ENCODE data around the gene PADI2.

The PADI2 gene

DNA sequence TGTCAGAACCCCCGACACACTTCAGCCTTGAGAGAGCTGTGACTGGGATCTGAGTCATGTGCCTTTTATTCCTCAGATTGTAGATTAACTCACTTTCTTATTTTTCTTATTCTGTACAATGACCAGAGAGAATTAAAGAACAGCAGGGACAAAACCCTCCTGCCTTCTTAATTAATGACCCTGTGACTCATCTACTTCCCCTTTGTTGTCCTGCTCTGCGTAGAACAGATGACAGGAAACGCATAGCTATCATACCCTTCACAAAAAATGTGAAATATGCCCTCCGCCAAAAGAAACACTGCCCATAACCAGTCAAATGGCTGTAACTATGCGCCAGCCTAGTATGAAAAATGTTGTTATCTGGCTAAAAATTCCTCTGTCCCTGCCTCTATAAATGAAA is 9.1 kb upstream of the PADI2 start:
- H3K27ac ChIP-seq (replicated peaks; ENCODE audit: low read length) = no peak overlapping the region

DNA sequence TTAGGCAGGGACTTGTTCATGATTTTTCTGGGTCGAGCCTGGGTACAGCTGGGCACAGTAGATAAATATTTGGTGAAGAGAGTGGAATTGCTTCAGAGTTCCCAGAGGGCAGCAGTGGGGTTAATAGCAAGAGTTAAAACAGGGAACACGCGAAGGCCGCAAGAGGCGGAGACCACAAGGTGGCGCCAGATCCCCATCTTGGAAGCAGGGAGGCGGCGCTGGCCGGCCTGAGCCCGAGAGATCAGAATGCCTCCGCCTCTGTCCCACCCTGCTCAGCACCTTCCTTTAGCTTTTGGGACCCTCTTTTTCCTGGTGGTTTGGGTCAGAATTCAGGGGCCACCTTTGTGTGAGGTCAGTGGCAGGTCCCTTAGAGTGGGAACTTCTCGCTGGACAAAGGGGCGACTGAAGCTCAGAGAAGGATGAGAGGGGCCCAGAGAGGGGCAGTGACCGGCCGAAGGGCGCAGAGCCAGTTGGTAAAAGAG is 6.5 kb upstream of the PADI2 start:
- H2BK15ac ChIP-seq (ENCODE audit: low read length) = no peak overlapping the region
- DNase-seq (ENCODE audit: low spot score) = peak; percentile 87
- H3K4me1 ChIP-seq (ENCODE audit: control insufficient read depth in 2 of 2, insufficient read depth in 1 of 2, low read depth in 1 of 2, low read length in 2 of 2) = peaks cover 1 to 6% of the 10 kb centered on the region in 2 donors
- H4K8ac ChIP-seq (ENCODE audit: low read depth, low read length) = no peak overlapping the region
- H3K79me1 ChIP-seq (ENCODE audit: low read depth, low read length) = no peaks in the 10 kb centered on the region
- no peak overlapping the region for H4K91ac ChIP-seq (ENCODE audit: low read depth, low read length, poor library complexity)
- no peak overlapping the region for H2BK12ac ChIP-seq (ENCODE audit: low read length)
- no peak overlapping the region for H3K18ac ChIP-seq (ENCODE audit: low read length)
- no peak overlapping the region for H3K23ac ChIP-seq (ENCODE audit: low read depth, low read length, poor library complexity)
- H2BK5ac ChIP-seq (ENCODE audit: low read length) = no peak overlapping the region
- H2AK5ac ChIP-seq (ENCODE audit: low read depth, low read length) = no peak overlapping the region
- H3K14ac ChIP-seq (ENCODE audit: low read length) = no peak overlapping the region
- peak overlapping the region; percentile 60 for H2AFZ ChIP-seq (ENCODE audit: low read length)
- H3K9me3 ChIP-seq (replicated peaks in 1 of 2; ENCODE audit: control insufficient read depth in 2 of 2, insufficient read depth in 1 of 2, low read depth in 1 of 2, low read length in 2 of 2) = no peaks in the 10 kb centered on the region
- no peak overlapping the region for H2BK120ac ChIP-seq (ENCODE audit: low read depth, low read length)
- no peak overlapping the region for H3K4me2 ChIP-seq (ENCODE audit: insufficient read depth, low read length, poor library complexity, severe bottlenecking)
- no peaks in the 10 kb centered on the region for H3K36me3 ChIP-seq (replicated peaks in 1 of 2; ENCODE audit: control insufficient read depth in 2 of 2, insufficient read depth in 2 of 2, low read length in 2 of 2)
- peaks cover 0 to 24% (median 0%) of the 10 kb centered on the region in 3 experiments for H3K27me3 ChIP-seq (ENCODE audit: control insufficient read depth in 3 of 3, insufficient read depth in 3 of 3, low read depth in 1 of 3, low read length in 3 of 3)
- H3K9ac ChIP-seq (ENCODE audit: low read depth, low read length, poor library complexity) = no peak overlapping the region
- H3K4ac ChIP-seq (ENCODE audit: low read length) = no peak overlapping the region
- no peak overlapping the region for H3K4me3 ChIP-seq (ENCODE audit: low read length in 2 of 2)
- no CpG with 5 or more reads among the region's 16 CpGs for WGBS, 2 donors (ENCODE audit: extremely low coverage in 2 of 2, insufficient read length in 2 of 2, insufficient replicate concordance in 1 of 2)
- H3K27ac ChIP-seq (replicated peaks; ENCODE audit: low read length) = no peak overlapping the region

More for the DNA sequence above, 9.1 kb upstream of the PADI2 start:
- Histone ChIP-seq H3K18ac (ENCODE audit: low read length) (no peak overlapping the region), H3K14ac (ENCODE audit: low read length) (no peak overlapping the region), H3K9me3 (replicated peaks in 1 of 2; ENCODE audit: control insufficient read depth in 2 of 2, insufficient read depth in 1 of 2, low read depth in 1 of 2, low read length in 2 of 2) (no peaks in the 10 kb centered on the region), H3K4me2 (ENCODE audit: insufficient read depth, low read length, poor library complexity, severe bottlenecking) (no peak overlapping the region), H2AFZ (ENCODE audit: low read length) (peak overlapping the region; percentile 19), H3K23ac (ENCODE audit: low read depth, low read length, poor library complexity) (no peak overlapping the region), H3K4me3 (ENCODE audit: low read length in 2 of 2) (no peak overlapping the region), H2AK5ac (ENCODE audit: low read depth, low read length) (no peak overlapping the region), H2BK12ac (ENCODE audit: low read length) (no peak overlapping the region), H3K36me3 (replicated peaks in 1 of 2; ENCODE audit: control insufficient read depth in 2 of 2, insufficient read depth in 2 of 2, low read length in 2 of 2) (no peaks in the 10 kb centered on the region), H3K4me1 (ENCODE audit: control insufficient read depth in 2 of 2, insufficient read depth in 1 of 2, low read depth in 1 of 2, low read length in 2 of 2) (peaks cover 1 to 6% of the 10 kb centered on the region in 2 donors), H2BK120ac (ENCODE audit: low read depth, low read length) (no peak overlapping the region), H3K27me3 (ENCODE audit: control insufficient read depth in 3 of 3, insufficient read depth in 3 of 3, low read depth in 1 of 3, low read length in 3 of 3) (no peaks in the 10 kb centered on the region), H4K91ac (ENCODE audit: low read depth, low read length, poor library complexity) (no peak overlapping the region), H3K9ac (ENCODE audit: low read depth, low read length, poor library complexity) (no peak overlapping the region), H2BK15ac (ENCODE audit: low read length) (no peak overlapping the region), H4K8ac (ENCODE audit: low read depth, low read length) (no peak overlapping the region), H2BK5ac (ENCODE audit: low read length) (no peak overlapping the region), H3K79me1 (ENCODE audit: low read depth, low read length) (no peaks in the 10 kb centered on the region), H3K4ac (ENCODE audit: low read length) (no peak overlapping the region)
- no peak for DNase-seq (ENCODE audit: low spot score)
- WGBS, 2 donors (ENCODE audit: extremely low coverage in 2 of 2, insufficient read length in 2 of 2, insufficient replicate concordance in 1 of 2) = no CpG with 5 or more reads among the region's 5 CpGs

DNA sequence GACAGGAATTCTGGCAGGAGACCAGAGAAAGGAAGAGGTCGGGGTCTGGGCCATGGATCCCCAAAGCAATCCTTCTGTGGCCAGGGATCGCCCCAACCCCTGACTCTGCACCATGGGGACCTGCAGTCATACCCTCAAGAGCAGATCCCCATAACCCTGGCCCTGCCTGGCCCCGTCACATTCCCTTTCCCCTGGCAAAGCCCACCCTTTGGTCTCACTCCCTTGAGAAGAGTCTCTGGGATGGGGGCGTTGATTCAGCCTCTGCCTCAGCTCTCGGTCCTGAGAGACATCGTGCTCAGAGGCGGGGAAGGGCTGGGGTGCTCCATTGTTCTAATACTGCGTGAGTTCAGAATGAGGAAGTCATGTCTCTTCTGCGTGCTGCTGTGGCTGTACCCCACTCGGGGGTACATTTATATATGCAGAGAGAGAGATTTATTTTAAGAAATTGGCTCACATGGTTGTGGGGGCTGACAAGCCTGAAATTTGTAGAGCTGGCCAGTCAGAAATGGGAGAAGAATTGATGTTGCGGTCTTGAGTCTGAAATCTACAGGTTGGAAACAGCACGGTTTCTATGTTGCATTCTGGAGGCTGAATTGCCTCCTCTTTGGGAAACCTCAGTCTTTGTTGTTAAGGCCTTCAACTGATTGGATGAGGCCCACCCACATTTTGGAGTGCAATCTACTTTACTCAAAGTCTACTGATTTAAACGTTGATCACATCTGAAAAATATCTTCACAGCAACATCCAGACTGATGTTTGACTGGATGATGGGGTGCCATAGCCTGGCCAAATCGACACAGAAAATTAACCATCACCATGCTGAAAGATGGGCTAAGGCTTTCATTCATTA is 4.2 kb upstream of the PADI2 start:
- no peak overlapping the region for H2BK120ac ChIP-seq (ENCODE audit: low read depth, low read length)
- DNase-seq (ENCODE audit: low spot score) = no peak
- WGBS, 2 donors (ENCODE audit: extremely low coverage in 2 of 2, insufficient read length in 2 of 2, insufficient replicate concordance in 1 of 2) = no CpG with 5 or more reads among the region's 14 CpGs
- peaks cover 3 to 45% (median 12%) of the 10 kb centered on the region in 3 experiments for H3K27me3 ChIP-seq (ENCODE audit: control insufficient read depth in 3 of 3, insufficient read depth in 3 of 3, low read depth in 1 of 3, low read length in 3 of 3)
- no peak overlapping the region for H4K8ac ChIP-seq (ENCODE audit: low read depth, low read length)
- H3K36me3 ChIP-seq (replicated peaks in 1 of 2; ENCODE audit: control insufficient read depth in 2 of 2, insufficient read depth in 2 of 2, low read length in 2 of 2) = no peaks in the 10 kb centered on the region
- H3K4me2 ChIP-seq (ENCODE audit: insufficient read depth, low read length, poor library complexity, severe bottlenecking) = no peak overlapping the region
- H2BK15ac ChIP-seq (ENCODE audit: low read length) = no peak overlapping the region
- H2AFZ ChIP-seq (ENCODE audit: low read length) = no peak overlapping the region
- H2AK5ac ChIP-seq (ENCODE audit: low read depth, low read length) = no peak overlapping the region
- no peak overlapping the region for H2BK12ac ChIP-seq (ENCODE audit: low read length)
- H4K91ac ChIP-seq (ENCODE audit: low read depth, low read length, poor library complexity) = no peak overlapping the region
- peaks cover 4 to 10% of the 10 kb centered on the region in 2 donors for H3K4me1 ChIP-seq (ENCODE audit: control insufficient read depth in 2 of 2, insufficient read depth in 1 of 2, low read depth in 1 of 2, low read length in 2 of 2)
- no peak overlapping the region for H3K27ac ChIP-seq (replicated peaks; ENCODE audit: low read length)
- no peaks in the 10 kb centered on the region for H3K79me1 ChIP-seq (ENCODE audit: low read depth, low read length)
- H3K18ac ChIP-seq (ENCODE audit: low read length) = peak overlapping the region; percentile 30
- H3K4me3 ChIP-seq (ENCODE audit: low read length in 2 of 2) = no peak overlapping the region
- H3K23ac ChIP-seq (ENCODE audit: low read depth, low read length, poor library complexity) = no peak overlapping the region
- no peak overlapping the region for H3K14ac ChIP-seq (ENCODE audit: low read length)
- H3K4ac ChIP-seq (ENCODE audit: low read length) = no peak overlapping the region
- H2BK5ac ChIP-seq (ENCODE audit: low read length) = no peak overlapping the region
- H3K9me3 ChIP-seq (replicated peaks in 1 of 2; ENCODE audit: control insufficient read depth in 2 of 2, insufficient read depth in 1 of 2, low read depth in 1 of 2, low read length in 2 of 2) = no peaks in the 10 kb centered on the region
- no peak overlapping the region for H3K9ac ChIP-seq (ENCODE audit: low read depth, low read length, poor library complexity)

DNA sequence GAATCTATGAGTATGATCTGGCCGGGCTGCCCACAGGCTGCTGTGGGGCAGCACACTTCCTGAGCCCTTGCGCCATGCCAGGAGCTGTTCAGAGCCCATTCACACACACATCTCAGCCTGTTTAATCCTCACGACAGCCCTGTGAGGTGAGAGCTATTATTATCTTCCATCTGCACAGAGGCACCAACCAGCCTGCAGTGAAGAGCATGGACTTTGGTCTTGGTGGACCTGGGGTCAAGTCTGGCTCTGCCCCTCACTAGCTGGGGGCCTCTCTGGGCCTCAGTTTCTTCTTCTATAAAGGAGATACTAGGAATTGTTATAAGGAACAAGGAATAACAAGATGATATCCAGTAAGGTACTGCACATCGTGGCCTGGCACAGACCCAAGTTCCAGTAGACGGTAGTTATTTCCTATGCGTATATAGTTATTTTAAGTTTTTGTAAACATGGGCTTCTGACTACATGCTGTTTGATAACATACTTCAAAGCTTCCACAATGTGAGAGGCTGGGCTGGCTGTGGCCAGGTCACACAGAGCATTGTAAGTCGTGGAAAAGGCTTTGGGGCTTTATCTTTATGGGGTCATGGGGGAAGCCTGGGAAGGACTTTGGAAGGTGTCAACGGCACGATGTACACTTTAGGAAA is 3.4 kb upstream of the PADI2 start:
- Histone ChIP-seq H3K9me3 (replicated peaks in 1 of 2; ENCODE audit: control insufficient read depth in 2 of 2, insufficient read depth in 1 of 2, low read depth in 1 of 2, low read length in 2 of 2) (no peaks in the 10 kb centered on the region), H2BK120ac (ENCODE audit: low read depth, low read length) (no peak overlapping the region), H3K18ac (ENCODE audit: low read length) (no peak overlapping the region), H2BK12ac (ENCODE audit: low read length) (no peak overlapping the region), H3K9ac (ENCODE audit: low read depth, low read length, poor library complexity) (no peak overlapping the region), H2BK15ac (ENCODE audit: low read length) (no peak overlapping the region), H2AFZ (ENCODE audit: low read length) (no peak overlapping the region), H3K79me1 (ENCODE audit: low read depth, low read length) (no peaks in the 10 kb centered on the region), H3K14ac (ENCODE audit: low read length) (no peak overlapping the region), H3K4me2 (ENCODE audit: insufficient read depth, low read length, poor library complexity, severe bottlenecking) (no peak overlapping the region), H2BK5ac (ENCODE audit: low read length) (no peak overlapping the region), H3K4me1 (ENCODE audit: control insufficient read depth in 2 of 2, insufficient read depth in 1 of 2, low read depth in 1 of 2, low read length in 2 of 2) (peaks cover 2 to 10% of the 10 kb centered on the region in 2 donors), H2AK5ac (ENCODE audit: low read depth, low read length) (no peak overlapping the region), H4K91ac (ENCODE audit: low read depth, low read length, poor library complexity) (no peak overlapping the region), H3K27me3 (ENCODE audit: control insufficient read depth in 3 of 3, insufficient read depth in 3 of 3, low read depth in 1 of 3, low read length in 3 of 3) (peaks cover 3 to 53% (median 19%) of the 10 kb centered on the region in 3 experiments), H3K23ac (ENCODE audit: low read depth, low read length, poor library complexity) (no peak overlapping the region), H3K36me3 (replicated peaks in 1 of 2; ENCODE audit: control insufficient read depth in 2 of 2, insufficient read depth in 2 of 2, low read length in 2 of 2) (no peaks in the 10 kb centered on the region), H3K4ac (ENCODE audit: low read length) (no peak overlapping the region), H4K8ac (ENCODE audit: low read depth, low read length) (no peak overlapping the region), H3K27ac (replicated peaks; ENCODE audit: low read length) (no peak overlapping the region), H3K4me3 (ENCODE audit: low read length in 2 of 2) (no peak overlapping the region)
- no CpG with 5 or more reads among the region's 9 CpGs for WGBS, 2 donors (ENCODE audit: extremely low coverage in 2 of 2, insufficient read length in 2 of 2, insufficient replicate concordance in 1 of 2)
- no peak for DNase-seq (ENCODE audit: low spot score)
